DLD1 (cell line): ENCODE measurements around the gene TCF3.

Experiments
- in situ Hi-C: cut with HindIII; loops from 2 replicates; pipeline ENCODE4 v1.10.0; 2017; ENCODE audit warnings: low sequenced_read_pairs

TCF3 gene

DNA sequence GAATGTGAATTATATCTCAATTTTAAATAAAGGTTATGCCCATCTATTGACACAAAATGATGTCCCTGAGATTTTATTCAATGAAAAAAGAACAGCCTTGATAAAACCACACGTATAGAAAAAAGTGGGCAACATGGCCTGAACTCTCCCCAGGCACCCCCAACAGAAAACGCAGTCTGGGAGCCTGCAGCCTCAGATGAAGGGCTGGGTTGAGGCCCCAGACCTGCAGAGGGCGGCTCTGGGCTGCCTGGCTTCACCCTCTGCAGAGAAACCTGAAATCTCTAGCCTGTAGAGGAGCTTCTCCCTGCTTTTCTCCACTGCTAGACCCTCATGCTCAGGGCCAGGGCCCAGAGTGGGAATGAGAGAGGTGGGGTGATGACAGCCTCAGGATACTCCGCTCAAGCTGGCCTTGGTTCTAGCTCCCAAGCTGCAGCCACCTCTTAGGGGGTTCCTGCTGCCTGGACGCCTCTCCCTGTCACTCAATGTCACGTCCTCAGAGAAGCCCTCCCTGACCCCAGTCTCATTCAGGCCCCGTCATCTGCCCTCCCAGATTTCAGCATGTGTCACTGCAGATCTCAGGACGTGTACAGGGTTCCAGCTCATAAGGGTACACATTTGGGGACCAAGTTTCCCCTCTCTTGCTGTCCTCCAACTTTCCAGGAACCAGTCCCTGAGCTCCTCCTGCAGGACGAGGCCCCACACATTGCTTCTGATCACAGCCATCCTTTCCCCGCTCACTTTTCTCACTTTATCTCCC, 61.6 kb downstream of the TCF3 start:
- in situ Hi-C loops, result no loop called here

GRCh38 chr19:1587872-1588271, 64.5 kb downstream of the TCF3 start:
- in situ Hi-C loops, result no loop called here

DNA sequence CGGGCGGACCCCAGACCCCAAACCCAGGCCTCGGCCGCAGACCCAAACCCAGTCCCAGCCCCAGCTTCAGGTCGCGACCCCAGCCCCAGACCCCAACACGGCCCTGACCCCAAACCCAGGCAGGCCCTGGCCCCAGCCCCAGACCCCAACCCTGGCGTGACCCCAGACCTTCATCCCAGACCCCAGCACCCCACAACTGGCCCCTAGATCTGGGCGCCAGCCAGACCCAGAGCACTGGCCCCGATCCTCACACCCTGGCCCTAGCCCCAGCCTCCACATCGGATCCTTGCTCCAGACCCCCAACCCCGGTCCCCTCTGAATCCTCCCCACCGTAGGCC, 67.2 kb downstream of the TCF3 start:
- in situ Hi-C loops, result no loop called here

GRCh38 chr19:1584500-1585242, 67.7 kb downstream of the TCF3 start:
- in situ Hi-C loops, result no loop called here

DNA sequence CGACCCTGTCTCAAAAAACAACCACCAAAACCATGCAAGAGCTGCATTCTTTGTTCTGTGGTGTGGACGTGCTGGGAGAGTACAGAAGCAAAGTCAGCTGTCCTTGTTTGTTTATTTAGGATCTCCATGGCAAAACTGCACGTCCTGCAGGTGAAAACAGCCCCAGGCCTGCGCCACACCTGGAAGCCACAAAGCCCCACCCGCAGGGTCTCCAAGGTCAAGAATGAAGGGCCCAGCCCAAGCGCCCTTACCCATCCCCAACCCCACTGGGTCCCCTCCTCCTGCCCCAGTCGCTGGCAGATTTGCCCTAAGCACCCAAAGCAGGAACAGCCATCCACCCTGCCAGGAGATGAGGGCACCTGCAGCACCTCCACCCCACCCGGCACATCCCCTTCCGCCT, 70.2 kb downstream of the TCF3 start:
- in situ Hi-C loops, result no loop called here

- in situ Hi-C loops, result no loop called here
These were observed 71.5 kb downstream of the TCF3 start for GRCh38 chr19:1580957-1581356.

- in situ Hi-C loops, result no loop called here
These were observed 72.0 kb downstream of the TCF3 start for GRCh38 chr19:1580382-1580781.

GRCh38 chr19:1579222-1579621, 73.2 kb downstream of the TCF3 start:
- in situ Hi-C loops, result no loop called here

- in situ Hi-C loops, result no loop called here
These were observed 74.3 kb downstream of the TCF3 start for GRCh38 chr19:1577929-1578618.

DNA sequence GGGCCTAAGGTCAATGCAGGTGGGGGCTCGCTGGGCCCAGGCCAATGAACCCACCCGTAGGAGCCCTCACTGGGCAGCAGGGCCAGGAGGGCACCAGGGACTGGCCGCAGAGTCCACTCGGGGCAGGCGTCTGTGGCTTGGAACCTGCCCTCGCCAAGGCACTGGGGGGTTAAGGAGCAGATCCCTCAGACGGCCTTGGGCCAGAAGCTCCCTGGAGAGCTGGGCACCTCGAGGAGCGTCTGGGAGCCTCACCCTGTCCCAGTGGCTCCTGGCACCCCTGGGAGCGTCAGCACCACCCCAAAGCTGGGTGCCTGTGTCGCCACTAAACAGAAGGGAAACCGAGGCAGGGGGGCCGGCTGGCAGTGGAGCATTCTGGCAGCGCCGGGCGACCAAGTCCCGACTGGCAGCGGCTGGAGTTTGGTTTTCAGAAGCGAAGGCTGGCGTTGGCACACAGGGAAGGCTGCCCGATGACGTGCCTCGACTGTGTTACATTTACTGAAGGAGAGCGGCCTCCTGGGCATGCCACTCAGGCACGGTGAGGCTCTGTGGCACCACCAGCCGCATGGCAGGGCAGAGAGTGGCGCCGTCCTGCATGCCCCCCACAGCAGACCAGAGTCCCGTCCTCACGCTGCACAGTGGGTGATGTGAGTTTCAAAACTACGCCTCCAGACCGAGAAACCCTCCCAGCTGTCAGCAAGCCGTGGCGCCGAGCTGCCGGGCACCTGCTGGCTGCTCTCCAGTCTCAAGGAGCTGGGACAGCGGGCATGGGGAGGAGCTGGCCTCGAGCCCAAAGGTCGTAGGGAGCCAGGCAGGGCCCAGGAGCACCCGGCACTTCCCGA, 75.1 kb downstream of the TCF3 start:
- in situ Hi-C loops, result no loop called here

DNA sequence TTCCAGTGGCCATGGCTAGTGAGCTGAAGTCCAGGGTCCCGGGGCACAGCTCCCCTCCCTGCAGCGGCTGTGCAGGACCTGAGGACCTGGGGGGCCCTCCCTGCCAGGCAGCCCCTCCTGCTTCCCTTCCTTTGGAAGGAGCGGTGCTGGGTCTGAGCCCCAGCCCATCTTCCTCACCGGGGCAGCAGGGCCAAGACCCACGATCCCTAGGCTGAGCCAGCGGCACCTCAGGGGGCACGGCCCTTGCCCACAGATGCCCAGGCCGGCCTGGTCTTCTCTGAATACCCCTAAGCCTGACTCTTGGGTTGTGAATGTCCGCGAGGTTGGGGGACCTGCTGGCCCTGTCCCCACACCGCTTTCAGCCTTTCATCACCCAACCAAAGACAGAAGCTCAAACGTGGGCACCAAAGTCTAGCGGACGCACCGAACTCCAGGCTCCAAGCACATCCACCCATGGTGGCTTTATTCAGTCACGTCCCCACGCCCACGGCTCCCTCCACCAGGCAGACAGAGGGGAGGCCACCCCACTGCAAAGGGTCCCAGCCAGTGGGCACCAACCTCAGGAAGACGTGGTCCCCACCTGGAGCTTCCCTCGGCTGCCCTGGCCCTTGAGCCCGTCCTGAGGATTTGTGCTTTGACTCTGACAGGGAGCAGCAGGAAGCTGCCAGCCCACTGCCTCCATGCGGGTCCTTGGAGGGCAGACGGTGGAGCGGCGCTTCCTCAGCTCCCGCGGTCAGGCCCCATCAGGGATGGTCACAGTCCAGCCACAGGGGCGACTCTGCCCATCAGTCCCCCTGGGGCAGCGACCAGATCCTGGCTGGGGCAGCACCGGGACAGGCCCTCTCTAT, 75.9 kb downstream of the TCF3 start:
- in situ Hi-C loops, result no loop called here

- in situ Hi-C loops, result no loop called here
These were observed 76.8 kb downstream of the TCF3 start for GRCh38 chr19:1575323-1576241.

DNA sequence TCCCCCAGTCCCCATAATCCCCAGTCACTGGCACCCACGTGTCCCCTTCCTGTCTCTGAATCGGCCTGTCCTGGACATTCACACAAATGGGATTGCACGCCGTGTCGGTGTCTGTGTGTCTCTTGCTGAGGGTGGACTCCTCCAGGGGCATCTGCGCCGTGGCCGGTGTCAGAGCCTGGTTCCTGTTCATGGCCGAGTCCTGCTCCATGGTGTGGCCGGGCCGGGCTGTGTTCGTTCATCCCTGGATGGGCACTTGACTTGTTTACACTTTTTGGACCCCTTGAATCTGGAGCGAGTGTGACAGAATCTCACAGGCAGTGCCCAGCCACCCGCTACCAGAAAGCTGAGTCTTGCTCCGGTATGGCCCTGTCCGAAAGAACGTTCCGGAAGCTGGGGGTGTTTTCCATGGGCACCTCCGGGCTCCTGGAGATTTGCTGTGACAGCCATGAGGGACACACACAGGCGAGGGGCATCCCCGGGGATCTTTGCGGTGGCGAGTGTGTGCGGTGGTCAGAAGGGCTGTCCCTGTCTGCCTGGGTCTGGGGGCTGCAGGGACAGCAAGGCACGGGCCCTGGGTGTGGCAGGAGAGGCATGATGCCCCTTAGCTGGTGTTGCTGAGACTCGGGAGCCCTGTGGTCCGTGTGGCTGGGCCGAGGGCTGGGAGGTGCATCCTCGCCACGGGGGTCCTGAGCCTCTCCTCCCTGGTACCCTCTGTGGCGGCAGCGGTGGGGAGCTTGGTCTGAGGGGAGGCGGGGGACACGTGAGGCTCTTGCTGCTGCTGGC, 77.9 kb downstream of the TCF3 start:
- in situ Hi-C loops, result no loop called here

DNA sequence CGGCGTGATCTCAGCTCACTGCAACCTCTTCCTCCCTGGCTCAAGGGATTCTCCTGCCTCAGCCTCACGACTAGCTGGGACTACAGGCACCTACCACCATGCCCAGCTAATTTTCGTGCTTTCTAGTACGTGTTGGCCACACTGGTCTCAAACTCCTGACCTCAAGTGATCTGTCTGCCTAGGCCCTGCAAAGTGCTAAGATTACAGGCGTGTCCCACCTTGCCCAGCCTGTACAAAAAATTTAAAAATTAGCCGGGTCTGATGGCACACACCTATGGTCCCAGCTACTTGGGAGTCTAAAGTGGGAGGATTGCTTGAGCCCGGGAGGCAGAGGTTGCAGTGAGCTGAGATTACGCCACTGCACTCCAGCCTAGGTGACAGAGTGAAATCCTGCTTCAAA, 79.6 kb downstream of the TCF3 start:
- in situ Hi-C loops, result no loop called here

DNA sequence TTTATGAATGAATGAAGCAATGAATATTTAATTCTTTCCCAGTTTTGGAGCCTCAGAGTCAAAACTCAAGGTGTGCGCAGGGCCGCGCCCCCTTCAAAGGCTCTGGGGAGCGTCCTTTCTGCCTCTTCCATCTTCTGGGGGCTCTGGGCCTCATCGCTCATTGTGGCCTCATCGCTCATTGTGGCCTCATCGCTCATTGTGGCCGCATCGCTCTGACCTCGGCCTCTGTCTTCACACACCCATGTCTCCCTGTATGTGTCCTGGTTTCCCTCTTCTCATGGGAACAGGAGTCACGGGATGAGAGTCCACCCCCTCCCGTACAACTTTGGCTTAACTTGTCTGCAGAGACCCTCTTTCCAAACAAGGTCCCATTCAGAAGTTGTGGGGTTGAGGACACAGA, 81.1 kb downstream of the TCF3 start:
- in situ Hi-C loops, result no loop called here

DNA sequence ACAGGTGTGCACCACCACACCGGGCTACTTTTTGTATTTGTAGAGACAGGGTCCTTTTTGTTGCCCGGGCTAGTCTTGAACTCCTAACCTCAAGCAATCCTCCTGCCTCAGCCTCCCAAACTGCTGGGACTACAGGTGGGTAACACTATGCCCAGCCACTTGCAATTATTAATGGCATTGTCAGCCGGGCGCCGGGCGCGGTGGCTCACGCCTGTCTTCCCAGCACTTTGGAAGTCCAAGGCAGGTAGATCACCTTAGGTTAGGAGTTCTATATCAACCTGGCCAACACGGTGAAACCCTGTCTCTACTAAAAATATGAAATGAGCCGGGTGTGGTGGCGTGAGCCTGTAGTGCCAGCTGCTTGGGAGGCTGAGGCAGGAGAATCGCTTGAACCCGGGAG, 81.6 kb downstream of the TCF3 start:
- in situ Hi-C loops, result no loop called here

DNA sequence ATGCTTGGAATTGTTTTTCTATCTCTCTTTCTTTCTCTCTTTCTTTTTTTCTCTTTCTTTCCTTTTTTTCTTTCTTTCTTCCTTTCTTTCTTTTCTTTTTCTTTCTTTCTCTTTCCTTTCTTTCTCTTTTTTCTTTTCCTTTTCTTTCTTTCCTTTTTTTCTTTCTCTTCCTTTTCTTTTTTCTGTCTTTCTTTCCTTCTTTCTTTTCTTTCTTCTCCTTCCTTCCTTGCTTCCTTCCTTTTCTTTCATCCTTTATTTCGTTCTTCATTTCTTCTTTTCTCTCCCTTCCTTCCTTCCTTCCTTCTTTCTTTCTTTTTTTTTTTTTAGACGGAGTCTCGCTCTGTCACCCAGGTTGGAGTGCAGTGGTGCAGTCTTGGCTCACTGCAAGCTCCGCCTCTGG, 82.4 kb downstream of the TCF3 start:
- in situ Hi-C loops, result no loop called here

- in situ Hi-C loops, result no loop called here
These were observed 83.9 kb downstream of the TCF3 start, which contains the start of gene MEX3D for GRCh38 chr19:1568320-1569019. MEX3D (minus strand) TSS chr19:1568325; CDS start chr19:1568058, 267 bp downstream.
